HG02973 (cell line): Measurements from ENCODE around the gene NOL7.

Experiments used
- ATAC-seq: cut with Tn5 transposase; IDR thresholded peaks from one replicate; pipeline ENCODE4 v1.9.1; 2021; ENCODE audit warnings: moderate library complexity; ENCODE audit not compliant: unreplicated experiment

NOL7 gene

DNA sequence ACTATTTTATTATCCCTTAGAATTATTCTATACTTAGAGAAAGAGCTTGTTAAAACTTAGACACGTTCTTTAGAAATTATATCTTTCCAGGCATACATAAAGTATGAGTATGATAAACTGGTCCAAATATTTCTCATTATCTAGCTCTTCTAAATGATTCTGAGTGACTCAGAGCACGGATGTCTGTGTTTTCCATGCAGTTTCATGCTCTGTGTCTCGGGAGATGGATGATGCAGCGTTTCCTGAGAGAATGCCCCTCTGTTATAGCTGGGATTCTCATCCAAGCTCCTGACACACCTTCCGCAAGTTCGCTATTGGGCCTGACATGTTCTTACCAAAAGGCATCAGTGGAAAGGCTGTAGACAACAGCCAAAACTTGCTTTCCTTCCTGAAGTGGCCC is 21.4 kb upstream of the NOL7 start:
- no peak for ATAC-seq

DNA sequence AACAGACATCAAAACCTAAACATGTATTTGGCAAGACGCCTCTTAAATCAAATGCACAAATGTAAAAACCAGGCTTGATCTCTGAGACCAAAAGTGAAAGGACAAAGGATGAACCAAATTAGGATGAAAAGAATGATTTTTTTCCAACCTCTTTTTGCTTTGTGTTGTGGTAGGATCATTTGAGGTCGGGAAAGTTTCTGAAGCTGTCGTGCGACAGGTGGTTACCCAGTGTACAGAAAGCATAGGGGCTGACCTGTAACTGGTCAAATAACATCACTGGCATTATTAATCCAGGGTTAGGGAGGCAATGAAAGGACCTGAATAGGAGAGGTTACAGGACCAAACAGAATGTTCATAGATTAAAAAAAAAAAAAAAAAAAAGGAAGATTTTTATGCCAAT is 18.1 kb upstream of the NOL7 start:
- no peak for ATAC-seq

DNA sequence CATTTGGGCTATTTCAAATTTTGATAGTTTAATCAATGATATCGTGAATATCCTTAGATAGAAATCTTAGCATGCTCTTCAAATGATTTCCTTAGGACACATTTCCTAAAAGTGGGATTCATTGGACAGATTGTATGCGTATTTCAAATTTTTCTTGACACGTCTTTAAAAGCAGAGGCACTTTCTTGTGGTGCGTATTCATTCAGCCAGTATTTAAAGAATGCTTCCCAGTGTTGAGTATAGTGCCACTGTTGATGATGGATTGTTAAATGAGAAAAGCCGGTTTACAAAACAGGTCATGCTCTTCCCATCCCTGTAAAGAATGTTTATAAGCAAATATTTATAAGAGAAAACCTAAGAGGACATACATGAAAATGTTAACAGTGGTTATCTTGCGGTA is 15.1 kb upstream of the NOL7 start:
- no peak for ATAC-seq

DNA sequence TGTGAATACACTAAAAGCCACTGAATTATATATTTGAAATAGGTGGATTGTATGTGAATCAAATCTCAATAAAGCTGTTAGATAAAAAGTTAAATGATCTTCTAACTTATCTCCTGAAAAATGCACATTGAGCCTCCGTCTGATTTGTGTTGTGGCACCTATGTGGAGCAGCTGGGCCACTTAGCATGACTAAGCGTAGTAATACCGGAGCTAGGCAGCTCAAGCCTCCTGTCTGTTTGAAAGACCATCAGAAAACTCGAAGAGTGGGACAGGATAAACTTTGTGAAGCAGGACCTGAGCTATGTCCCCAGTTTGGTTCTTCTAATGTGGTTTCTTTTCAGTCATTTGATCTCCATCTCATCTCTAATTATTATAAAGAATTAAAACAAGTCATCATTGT is 11.0 kb upstream of the NOL7 start:
- no peak for ATAC-seq

DNA sequence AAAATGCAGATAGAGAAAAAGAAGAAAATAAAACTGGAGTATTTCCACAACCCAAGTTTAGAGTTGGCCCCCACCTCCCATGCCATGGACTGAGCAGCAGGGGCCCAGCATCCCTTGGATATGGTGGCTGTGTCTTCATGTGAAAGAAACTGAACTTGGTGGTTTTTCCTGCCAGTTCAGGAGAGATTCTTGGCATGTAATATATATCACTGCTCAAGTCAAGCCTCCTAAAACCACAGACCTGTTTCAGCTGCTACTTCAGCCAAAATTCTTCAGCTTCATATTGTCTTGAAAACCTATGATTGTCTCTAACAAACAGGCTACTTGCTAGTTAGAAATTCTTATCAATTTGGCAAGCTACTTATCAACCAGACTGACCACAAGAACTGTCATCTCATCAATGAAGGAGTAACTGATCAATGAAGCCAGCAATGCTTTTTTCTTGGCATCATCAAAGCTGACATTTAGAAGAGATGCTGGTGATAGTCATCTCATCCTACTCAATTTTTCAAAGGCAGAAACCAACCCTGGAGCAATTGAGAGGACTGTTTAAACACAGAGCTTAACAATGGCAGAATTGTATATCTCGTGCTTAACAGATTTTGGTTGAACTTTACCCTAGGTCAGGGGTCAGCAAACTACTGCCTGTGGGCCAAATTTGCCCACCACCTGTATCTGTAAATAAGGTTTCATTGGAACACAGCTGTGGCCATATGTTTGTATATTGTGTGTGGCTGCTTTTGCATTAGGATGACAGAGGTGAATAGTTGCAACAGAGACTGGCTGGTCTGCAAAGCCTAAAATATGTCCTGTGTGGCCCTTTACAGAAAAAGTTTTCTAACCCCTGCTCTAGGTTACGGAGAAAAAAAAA is 10.4 kb upstream of the NOL7 start:
- no peak for ATAC-seq

DNA sequence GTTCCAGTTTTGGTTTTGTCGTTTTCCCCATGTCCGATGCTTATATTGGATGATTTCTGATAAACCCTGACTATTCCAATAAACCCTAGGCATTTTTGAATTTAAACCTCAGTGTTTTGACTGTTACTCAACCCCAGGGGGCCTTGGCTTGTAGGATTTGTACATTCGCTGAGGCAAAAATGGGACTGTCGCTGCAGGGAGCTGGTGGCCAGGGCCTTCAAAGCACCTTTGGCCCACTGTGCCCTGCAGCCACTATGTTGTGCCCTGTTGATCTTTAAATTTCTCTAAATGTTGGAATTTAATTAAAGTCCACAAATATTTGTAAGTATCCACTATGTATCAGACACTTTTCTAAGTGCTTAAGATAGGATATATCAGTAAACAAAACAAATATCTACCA is 9.5 kb upstream of the NOL7 start:
- no peak for ATAC-seq

- no peak for ATAC-seq
These were observed 3.4 kb upstream of the NOL7 start for GRCh38 chr6:13611715-13612114.

- ATAC-seq, result no peak
These were observed 2.0 kb upstream of the NOL7 start for GRCh38 chr6:13613029-13613594.

DNA sequence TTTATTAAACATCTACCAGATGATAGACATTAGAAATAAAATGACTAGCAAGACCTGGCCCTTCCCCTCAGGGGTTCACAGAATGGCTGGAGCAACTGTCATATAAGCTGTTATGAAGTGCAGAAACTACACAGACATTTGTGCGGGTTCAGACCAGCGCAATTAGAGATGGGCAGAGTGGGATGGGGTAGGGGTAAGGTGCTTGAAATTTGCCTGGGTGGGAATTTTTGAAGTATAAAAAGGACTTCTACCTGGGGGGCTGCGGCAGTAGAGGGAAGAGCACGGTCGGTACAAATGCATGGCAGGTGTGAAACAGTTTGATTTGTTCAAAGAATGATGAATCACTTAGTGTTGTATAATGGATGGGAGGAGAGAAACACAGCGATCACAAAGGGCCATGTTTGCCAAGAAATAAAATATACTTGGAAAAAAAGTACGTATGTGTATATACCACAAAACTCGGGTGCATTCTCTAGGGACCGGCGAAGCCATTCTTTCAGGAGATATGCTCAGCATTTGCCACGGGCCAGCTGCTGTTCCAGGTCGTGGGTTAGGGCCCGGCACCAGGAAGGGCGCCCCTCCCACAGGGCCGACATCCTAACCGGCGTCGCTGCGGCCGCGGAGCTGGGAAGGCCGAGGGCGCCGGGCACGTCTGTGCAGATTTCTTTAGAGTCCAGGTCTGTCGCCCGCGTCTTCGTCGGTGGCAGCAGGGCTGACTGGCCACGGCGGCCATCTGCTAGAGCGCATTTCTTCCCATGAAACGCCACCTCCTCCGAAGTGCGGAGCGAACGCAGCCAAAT is 809 bp upstream of the NOL7 start:
- peak; percentile 8 for ATAC-seq

DNA sequence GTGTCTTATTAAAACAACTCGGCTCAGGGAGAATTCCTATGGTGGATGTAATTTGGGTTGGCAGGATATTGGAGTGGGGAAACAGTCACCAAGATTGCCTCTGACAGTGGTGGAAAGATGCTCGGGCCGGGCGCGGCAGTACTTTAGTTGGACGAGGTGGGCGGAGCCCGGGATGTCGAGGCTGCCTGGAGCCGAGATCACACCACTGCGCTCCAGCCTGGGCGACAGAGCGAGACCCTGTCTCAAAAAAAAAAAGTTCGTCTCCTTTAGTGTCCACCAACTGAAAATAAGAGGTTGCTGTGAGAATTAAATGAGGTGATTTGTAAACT is 621 bp downstream of the NOL7 start:
- peak; percentile 33 for ATAC-seq

DNA sequence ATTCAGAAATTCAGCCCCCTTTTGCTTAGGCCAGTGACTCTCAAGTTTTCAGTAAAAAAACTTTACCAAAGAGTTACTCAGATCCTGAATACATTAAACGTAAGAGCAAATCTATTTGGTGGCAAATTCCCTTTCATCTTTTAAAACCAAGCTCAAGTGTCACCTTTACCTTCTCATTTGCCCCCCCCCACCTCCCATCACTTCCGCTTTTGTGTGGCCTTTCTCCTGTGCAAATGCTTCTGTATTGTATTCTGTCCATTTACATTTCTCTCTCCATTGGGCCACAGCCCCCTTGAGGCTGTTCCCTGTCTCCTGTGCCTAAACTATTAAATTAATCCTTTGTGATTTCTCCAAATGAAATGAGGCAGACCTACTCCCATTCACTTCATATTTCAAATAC is 1.9 kb downstream of the NOL7 start:
- ATAC-seq, result no peak

DNA sequence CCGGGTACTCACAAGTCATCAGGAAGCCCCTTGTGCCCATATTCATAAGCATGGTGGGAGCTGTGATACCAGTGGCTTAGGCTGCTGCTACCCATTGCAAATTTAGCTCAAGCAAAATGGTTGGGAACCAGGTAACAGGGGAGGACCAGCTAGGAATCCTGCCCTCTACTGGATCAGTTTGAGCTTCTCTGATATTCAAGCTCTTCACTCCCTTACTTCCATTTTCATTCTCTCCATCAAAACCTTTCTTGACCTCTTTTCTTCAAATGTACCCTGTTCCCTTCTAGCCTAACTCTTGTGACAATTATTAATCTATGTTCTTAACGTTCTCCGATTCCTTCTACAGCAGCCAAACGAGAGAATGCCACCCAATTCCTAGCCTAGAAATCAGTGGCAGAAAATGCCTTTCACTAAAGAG is 9.7 kb downstream of the NOL7 start:
- ATAC-seq, result no peak

- ATAC-seq, result no peak
These were observed 14.5 kb downstream of the NOL7 start for GRCh38 chr6:13629459-13630116.

GRCh38 chr6:13630499-13630898 is 15.4 kb downstream of the NOL7 start:
- no peak for ATAC-seq

DNA sequence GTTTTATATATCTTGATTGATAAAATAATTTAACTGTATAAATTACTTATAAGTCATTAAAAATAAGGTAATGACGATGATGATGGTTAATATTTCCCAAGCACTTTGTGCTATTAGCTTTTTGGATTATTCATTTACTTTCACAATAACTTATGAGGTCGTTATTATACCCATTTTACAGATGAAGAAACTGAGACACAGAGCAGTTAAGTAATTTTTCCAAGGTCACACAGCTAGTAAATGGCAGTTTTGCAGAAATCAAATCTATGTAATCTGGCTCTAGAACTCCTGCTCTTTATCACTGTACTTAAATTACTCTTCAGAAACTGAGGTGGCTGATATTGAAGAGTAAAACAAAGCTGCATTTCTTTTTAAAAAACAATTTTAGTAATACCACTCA is 18.2 kb downstream of the NOL7 start:
- ATAC-seq, result no peak

GRCh38 chr6:13635948-13636658 is 21.0 kb downstream of the NOL7 start:
- no peak for ATAC-seq

GRCh38 chr6:13638014-13638413 is 22.9 kb downstream of the NOL7 start:
- no peak for ATAC-seq

- no peak for ATAC-seq
These were observed 23.5 kb downstream of the NOL7 start for GRCh38 chr6:13638626-13639025.

GRCh38 chr6:13641315-13641714 is 26.2 kb downstream of the NOL7 start:
- no peak for ATAC-seq

- no peak for ATAC-seq
These were observed 28.0 kb downstream of the NOL7 start for GRCh38 chr6:13643125-13643524.

- ATAC-seq, result no peak
These were observed 33.7 kb downstream of the NOL7 start for GRCh38 chr6:13648850-13649249.
